GM19043 (cell line): ENCODE data around the gene DRC1.
"Not testable (repeated sequence)": the region's sequence is repeated elsewhere in the genome, so short reads cannot be mapped to it uniquely, and the experiment has no call there.

Experiments used
- ATAC-seq: cut with Tn5 transposase; IDR thresholded peaks from one replicate; pipeline ENCODE4 v1.9.1; 2021; ENCODE audit warnings: low read depth; ENCODE audit not compliant: unreplicated experiment

The DRC1 gene

GRCh38 chr2:26401739-26402541 is at the start of gene DRC1:
Gene DRC1, plus strand, starts transcription at chr2:26401920. Its CDS starts 70 bp downstream, at chr2:26401990.
- no peak for ATAC-seq

DNA sequence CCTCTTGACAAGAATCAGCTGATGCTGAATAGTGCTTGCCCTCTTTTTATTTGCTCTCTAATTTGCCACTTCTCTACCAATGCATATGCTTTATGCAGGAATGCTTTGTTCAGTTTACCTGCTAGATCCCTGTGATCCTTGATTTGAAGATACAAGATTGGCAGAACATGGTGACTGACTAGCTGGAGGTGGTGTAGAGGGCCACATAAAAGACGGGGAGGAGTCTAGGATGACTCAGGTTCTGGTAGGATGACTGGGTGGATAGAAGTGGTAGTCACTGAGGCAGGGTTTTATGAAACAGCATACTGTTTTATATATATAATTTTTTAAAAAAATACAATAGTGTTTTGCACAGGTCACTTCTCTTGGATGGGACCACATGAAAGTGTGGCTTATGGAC is 48.8 kb upstream of the DRC1 start:
- no peak for ATAC-seq

GRCh38 chr2:26354469-26354868 is 47.3 kb upstream of the DRC1 start:
- not testable (repeated sequence) for ATAC-seq

- ATAC-seq = no peak
These were observed 46.4 kb upstream of the DRC1 start for GRCh38 chr2:26355038-26355995.

DNA sequence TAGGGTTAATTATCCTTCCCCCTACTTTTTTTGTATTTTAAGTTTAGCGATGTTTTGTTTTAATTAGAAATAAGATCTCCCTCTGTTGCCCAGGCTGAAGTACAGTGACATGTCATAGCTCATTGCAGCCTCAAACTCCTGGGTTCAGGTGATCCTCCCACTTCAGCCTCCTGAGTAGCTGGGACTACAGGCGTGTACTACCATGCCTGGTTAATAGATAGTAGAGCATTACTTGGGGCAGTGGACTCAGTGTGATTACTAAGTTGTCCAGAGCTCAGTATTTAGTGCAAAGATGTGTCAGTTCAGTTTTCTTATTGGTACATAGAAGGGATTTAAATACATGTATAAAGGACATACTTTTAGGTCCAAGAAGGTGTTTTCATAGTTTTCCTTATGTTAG is 45.6 kb upstream of the DRC1 start:
- ATAC-seq = no peak

- no peak for ATAC-seq
These were observed 44.9 kb upstream of the DRC1 start for GRCh38 chr2:26356771-26357170.

GRCh38 chr2:26359886-26360473 is 41.7 kb upstream of the DRC1 start:
- ATAC-seq = no peak

DNA sequence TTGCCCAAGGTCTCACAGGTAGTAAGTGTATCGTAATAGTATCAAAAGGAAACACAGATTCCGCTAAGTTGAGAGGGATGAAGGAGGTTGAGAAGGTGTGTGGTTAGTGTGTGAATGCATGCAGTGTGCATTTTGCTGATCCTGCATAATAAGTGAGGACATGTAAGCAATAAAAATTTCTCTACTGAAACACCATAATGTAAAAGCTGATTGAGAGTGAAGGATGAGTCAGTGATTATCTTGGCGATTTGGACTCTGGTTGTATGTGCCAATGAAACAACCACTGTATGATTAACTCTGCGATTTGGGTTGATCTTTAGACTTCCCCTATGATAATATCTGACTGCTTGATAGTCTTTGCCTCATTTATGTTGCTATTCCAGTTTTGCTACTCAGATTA is 38.4 kb upstream of the DRC1 start:
- no peak for ATAC-seq

- ATAC-seq = no peak
These were observed 37.8 kb upstream of the DRC1 start for GRCh38 chr2:26363958-26364357.

DNA sequence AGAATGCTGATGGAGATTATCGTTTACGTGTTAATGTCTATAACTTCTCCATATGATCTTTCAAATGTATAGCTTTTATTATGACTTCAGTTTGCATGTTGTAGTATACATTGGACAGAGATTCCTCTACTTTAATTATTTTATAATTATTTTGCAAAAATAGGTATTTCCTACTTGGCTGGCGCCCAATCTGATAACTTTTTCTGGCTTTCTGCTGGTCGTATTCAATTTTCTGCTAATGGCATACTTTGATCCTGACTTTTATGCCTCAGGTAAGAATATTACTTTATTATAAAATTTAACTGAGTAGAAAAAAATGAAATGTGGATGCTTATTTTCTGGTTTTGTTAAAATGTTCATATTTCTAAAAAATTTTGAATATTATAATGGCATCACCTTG is 37.1 kb upstream of the DRC1 start:
- ATAC-seq = no peak

DNA sequence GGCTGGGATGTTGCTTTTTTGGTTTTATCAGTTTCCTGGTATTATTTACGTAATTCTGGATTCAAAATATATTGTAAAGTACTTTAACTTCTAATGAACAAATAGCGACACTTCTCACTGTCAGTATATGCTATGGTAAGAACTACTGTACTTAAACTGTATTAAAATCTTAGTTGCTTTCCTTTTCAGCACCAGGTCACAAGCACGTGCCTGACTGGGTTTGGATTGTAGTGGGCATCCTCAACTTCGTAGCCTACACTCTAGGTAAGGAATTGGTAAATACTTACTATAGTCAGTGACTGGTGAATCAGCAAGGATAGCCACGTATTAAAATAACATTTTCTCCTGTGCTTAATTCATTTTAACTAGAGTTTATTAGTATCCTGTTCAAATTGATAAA is 34.8 kb upstream of the DRC1 start:
- no peak for ATAC-seq

DNA sequence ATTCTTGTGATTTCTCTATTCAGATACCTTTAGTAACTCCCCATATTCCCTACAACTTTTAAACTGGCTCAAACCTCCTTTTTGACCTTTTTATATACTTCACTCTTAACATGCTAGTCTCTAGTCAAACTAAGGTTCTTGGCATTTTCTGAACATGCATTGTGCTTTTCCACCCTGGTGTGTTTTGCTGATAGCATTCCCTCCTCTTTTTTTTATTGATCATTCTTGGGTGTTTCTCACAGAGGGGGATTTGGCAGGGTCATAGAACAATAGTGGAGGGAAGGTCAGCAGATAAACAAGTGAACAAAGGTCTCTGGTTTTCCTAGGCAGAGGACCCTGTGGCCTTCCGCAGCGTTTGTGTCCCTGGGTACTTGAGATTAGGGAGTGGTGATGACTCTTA is 32.1 kb upstream of the DRC1 start:
- ATAC-seq = not testable (repeated sequence)

GRCh38 chr2:26370909-26371308 is 30.8 kb upstream of the DRC1 start:
- ATAC-seq = not testable (repeated sequence)

- ATAC-seq = no peak
These were observed 24.9 kb upstream of the DRC1 start for GRCh38 chr2:26376799-26377198.

DNA sequence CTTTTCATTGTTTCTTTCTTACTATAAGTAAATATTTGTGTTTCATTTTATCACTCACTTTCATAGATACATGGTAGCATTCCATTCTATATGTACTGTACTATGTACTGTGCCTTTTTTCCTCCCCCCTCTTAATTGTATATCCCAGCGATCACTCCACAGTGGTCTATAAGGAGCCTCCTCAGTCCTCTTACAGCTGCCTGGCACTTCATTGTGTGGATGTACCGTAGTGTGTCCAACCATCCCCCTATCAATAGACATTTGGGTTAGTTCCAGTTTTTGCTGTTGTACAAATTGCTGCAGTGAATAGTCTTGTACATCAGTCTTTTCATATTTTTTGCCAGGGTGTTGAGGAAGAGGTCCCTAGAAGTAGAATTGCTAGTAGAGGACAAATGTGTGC is 21.4 kb upstream of the DRC1 start:
- ATAC-seq = no peak

DNA sequence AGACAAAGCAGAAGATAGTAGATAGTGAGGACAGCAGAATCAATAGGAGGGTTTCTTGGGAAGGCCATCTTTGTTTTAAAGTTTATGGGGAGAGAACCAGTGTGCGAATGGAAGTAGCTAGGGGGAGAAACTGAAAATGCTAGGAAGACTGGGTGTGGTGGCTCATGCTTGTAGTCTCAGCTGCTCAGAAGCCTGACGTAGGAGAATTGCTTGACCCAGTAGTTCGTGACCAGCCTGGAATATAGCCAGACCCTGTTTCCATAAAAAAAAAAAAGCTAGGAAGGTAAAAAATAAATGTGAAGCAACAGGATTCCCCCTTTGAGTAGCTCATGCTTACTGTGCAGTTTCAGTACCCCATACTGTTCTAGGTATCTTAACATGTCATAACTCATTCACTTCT is 19.2 kb upstream of the DRC1 start:
- no peak for ATAC-seq

- no peak for ATAC-seq
These were observed 17.5 kb upstream of the DRC1 start for GRCh38 chr2:26384183-26384582.

DNA sequence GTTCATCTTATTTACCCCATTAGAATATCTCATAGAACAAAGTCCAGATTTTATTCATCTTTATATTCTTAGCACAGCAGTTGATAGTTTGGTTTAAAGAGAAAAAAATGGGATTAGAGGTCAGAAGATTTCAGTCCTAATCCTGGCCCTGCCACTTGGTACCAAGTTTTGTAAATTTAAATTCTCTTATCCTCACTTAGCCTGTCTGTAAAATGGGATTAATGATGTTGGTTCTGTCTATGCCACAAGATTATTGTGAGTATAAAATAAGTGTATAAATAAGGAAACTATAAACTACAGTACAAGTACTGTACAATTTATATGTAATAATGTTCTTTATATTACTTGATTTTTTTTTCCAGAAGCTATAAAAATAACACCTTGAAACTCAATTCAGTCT is 17.1 kb upstream of the DRC1 start:
- ATAC-seq = no peak

- ATAC-seq = no peak
These were observed 14.5 kb upstream of the DRC1 start for GRCh38 chr2:26387189-26387588.

- no peak for ATAC-seq
These were observed 7.0 kb upstream of the DRC1 start for GRCh38 chr2:26394694-26395093.

- no peak for ATAC-seq
These were observed 6.3 kb upstream of the DRC1 start for GRCh38 chr2:26395394-26395793.
